IMR-90 (cell line): ENCODE results near the gene SAMM50. TPM values are rescaled to one million over a fixed set of nuclear protein-coding genes. Genes with fewer than 3 reads are reported as not detected.

Experiments
- ATAC-seq: fragments of 200-7000 bp; cut with Tn5 transposase; 2 replicates; pipeline ENCODE4 v1.9.1; 2020; ENCODE audit warnings: low read depth, mild to moderate bottlenecking, moderate library complexity
- BruUV-seq: library from RNA; stranded (reverse); fragments of 400-500 nt; replicated peaks from 2 replicates; lab custom pipeline; 2021; lab: Mats Ljungman, UMichigan
- CTCF ChIA-PET: fragments of 300-600 bp; formaldehyde crosslinking; extraction: SDS; loops from one replicate; lab custom pipeline; 2021; ENCODE audit warnings: antibody characterized with exemption; lab: Yijun Ruan, JAX
- POLR2A ChIA-PET: fragments of 300-600 bp; sonication (Branson Sonifier 250); formaldehyde crosslinking; loops from one replicate; lab custom pipeline; 2022; ENCODE audit warnings: antibody characterized with exemption; ENCODE audit not compliant: unreplicated experiment; lab: Charles Lee
- DNase-seq: peaks from one replicate; pipeline ENCODE4 v3.0.0; 2013
- H2AFZ ChIP-seq: replicated peaks from 2 replicates; pipeline ENCODE3; 2013; ENCODE audit warnings: low read length, mild to moderate bottlenecking; ENCODE audit not compliant: poor library complexity
- H2AK5ac ChIP-seq: 2 replicates; pipeline ENCODE4 v1.6.1; 2013; ENCODE audit warnings: low read depth, low read length, inconsistent platforms
- H2AK9ac ChIP-seq: replicated peaks from 2 replicates; pipeline ENCODE3; 2013; ENCODE audit warnings: mild to moderate bottlenecking, low read depth, low read length, moderate library complexity; ENCODE audit not compliant: poor library complexity
- H2BK120ac ChIP-seq: 2 replicates; pipeline ENCODE4 v1.6.1; 2013; ENCODE audit warnings: low read depth, low read length, inconsistent platforms
- H2BK15ac ChIP-seq: 3 replicates; pipeline ENCODE4 v1.6.1; 2013; ENCODE audit warnings: low read depth, low read length, inconsistent platforms
- H2BK20ac ChIP-seq: 2 replicates; pipeline ENCODE4 v1.6.1; 2013; ENCODE audit warnings: low read depth, mild to moderate bottlenecking, inconsistent platforms, low read length, moderate library complexity
- H2BK5ac ChIP-seq: 2 replicates; pipeline ENCODE4 v1.6.1; 2013; ENCODE audit warnings: mild to moderate bottlenecking, low read depth, low read length, inconsistent platforms; ENCODE audit not compliant: poor library complexity, severe bottlenecking
- H3K14ac ChIP-seq: replicated peaks from 2 replicates; pipeline ENCODE4 v1.6.1; 2013; ENCODE audit warnings: low read depth, low read length, inconsistent platforms
- H3K18ac ChIP-seq: 2 replicates; pipeline ENCODE4 v1.6.1; 2013; ENCODE audit warnings: low read depth, low read length, control low read depth
- H3K23ac ChIP-seq: 2 replicates; pipeline ENCODE4 v1.6.1; 2013; ENCODE audit warnings: low read depth, low read length, inconsistent platforms
- H3K27ac ChIP-seq: 2 replicates; pipeline ENCODE4 v1.5.1; 2013; ENCODE audit warnings: mild to moderate bottlenecking, control low read depth, low read length; ENCODE audit not compliant: insufficient read depth
- H3K27me3 ChIP-seq: 2 replicates; pipeline ENCODE4 v1.6.1; 2013; ENCODE audit warnings: low read length; ENCODE audit not compliant: control insufficient read depth, insufficient read depth
- H3K36me3 ChIP-seq: 2 replicates; pipeline ENCODE4 v1.6.1; 2013; ENCODE audit warnings: low read length, mixed read lengths; ENCODE audit not compliant: control insufficient read depth, insufficient read depth
- H3K4ac ChIP-seq: 2 replicates; pipeline ENCODE4 v1.6.1; 2013; ENCODE audit warnings: low read depth, low read length, inconsistent platforms
- H3K4me1 ChIP-seq: 2 replicates; pipeline ENCODE4 v1.6.1; 2013; ENCODE audit warnings: low read length, mixed read lengths; ENCODE audit not compliant: control insufficient read depth, insufficient read depth
- H3K4me2 ChIP-seq: 2 replicates; pipeline ENCODE4 v1.6.1; 2013; ENCODE audit warnings: low read depth, mild to moderate bottlenecking, control low read depth, low read length, moderate library complexity
- H3K4me3 ChIP-seq: 2 replicates; pipeline ENCODE4 v1.5.1; 2013; ENCODE audit warnings: low read depth, mild to moderate bottlenecking, control low read depth, low read length, moderate library complexity; ENCODE audit not compliant: insufficient read depth
- H3K56ac ChIP-seq: 2 replicates; pipeline ENCODE4 v1.6.1; 2013; ENCODE audit warnings: low read length, inconsistent platforms; ENCODE audit not compliant: insufficient read depth; ENCODE audit errors: extremely low read depth
- H3K79me1 ChIP-seq, 2 experiments: 2 replicates each; pipeline ENCODE4 v1.6.1; 2013; ENCODE audit warnings: low read length in 2 of 2, inconsistent platforms in 1 of 2, low read depth in 1 of 2
- H3K9ac ChIP-seq: 2 replicates; pipeline ENCODE4 v1.6.1; 2013; ENCODE audit warnings: low read depth, low read length, control low read depth
- H3K9me1 ChIP-seq: 2 replicates; pipeline ENCODE4 v1.6.1; 2013; ENCODE audit warnings: low read length, inconsistent platforms; ENCODE audit not compliant: insufficient read depth
- H3K9me3 ChIP-seq: 2 replicates; pipeline ENCODE4 v1.6.1; 2013; ENCODE audit warnings: low read length; ENCODE audit not compliant: control insufficient read depth, insufficient read depth
- H4K20me1 ChIP-seq: 2 replicates; pipeline ENCODE4 v1.6.1; 2013; ENCODE audit warnings: low read length, inconsistent platforms; ENCODE audit not compliant: insufficient read depth
- H4K5ac ChIP-seq: 2 replicates; pipeline ENCODE4 v1.6.1; 2013; ENCODE audit warnings: mild to moderate bottlenecking, low read depth, low read length, control low read depth
- H4K8ac ChIP-seq, 2 experiments: 2 replicates each; pipeline ENCODE4 v1.6.1; 2013; ENCODE audit warnings: low read depth in 2 of 2, low read length in 2 of 2, control low read depth in 1 of 2, inconsistent platforms in 1 of 2
- H4K91ac ChIP-seq: 2 replicates; pipeline ENCODE4 v1.6.1; 2013; ENCODE audit warnings: low read depth, low read length, inconsistent platforms; ENCODE audit not compliant: insufficient read depth
- BHLHE40 ChIP-seq: fragments of 150-350 bp; IDR thresholded peaks from 2 replicates; pipeline ENCODE4 v1.6.1; 2016; ENCODE audit warnings: mild to moderate bottlenecking, low read depth, low read length
- CHD1 ChIP-seq: IDR thresholded peaks from 2 replicates; pipeline ENCODE4 v1.6.1; 2012; ENCODE audit warnings: low read depth, low read length, improper control_type of control experiment
- CTCF ChIP-seq: conservative IDR thresholded peaks from 2 replicates; pipeline ENCODE4 v1.5.1; 2012; ENCODE audit warnings: mild to moderate bottlenecking, low read depth, low read length, improper control_type of control experiment
- ELK1 ChIP-seq: fragments of 150-350 bp; IDR thresholded peaks from 2 replicates; pipeline ENCODE4 v1.6.1; 2016; ENCODE audit warnings: low read depth, mild to moderate bottlenecking, low read length, moderate library complexity, borderline replicate concordance
- FOS ChIP-seq: fragments of 150-350 bp; IDR thresholded peaks from 2 replicates; pipeline ENCODE4 v1.6.1; 2016; ENCODE audit warnings: low read depth, low read length
- MAFK ChIP-seq: IDR thresholded peaks from 2 replicates; pipeline ENCODE4 v1.6.1; 2012; ENCODE audit warnings: low read depth, low read length, improper control_type of control experiment
- MXI1 ChIP-seq: IDR thresholded peaks from 2 replicates; pipeline ENCODE4 v1.6.1; 2012; ENCODE audit warnings: low read depth, mild to moderate bottlenecking, low read length, moderate library complexity, borderline replicate concordance
- NFE2L2 ChIP-seq: fragments of 150-350 bp; IDR thresholded peaks from 2 replicates; pipeline ENCODE4 v1.6.1; 2016; ENCODE audit warnings: low read depth, mild to moderate bottlenecking, low read length
- POLR2A ChIP-seq: IDR thresholded peaks from 2 replicates; pipeline ENCODE4 v1.6.1; 2012; ENCODE audit warnings: mild to moderate bottlenecking, low read depth, low read length
- RAD21 ChIP-seq: IDR thresholded peaks from 2 replicates; pipeline ENCODE4 v1.6.1; 2012; ENCODE audit warnings: low read length, improper control_type of control experiment
- RCOR1 ChIP-seq: IDR thresholded peaks from 2 replicates; pipeline ENCODE4 v1.6.1; 2012; ENCODE audit warnings: mild to moderate bottlenecking, low read length, improper control_type of control experiment; ENCODE audit not compliant: insufficient replicate concordance
- USF2 ChIP-seq: fragments of 150-350 bp; IDR thresholded peaks from 2 replicates; pipeline ENCODE4 v1.6.1; 2017; ENCODE audit warnings: mild to moderate bottlenecking, antibody characterized with exemption, low read length, low read depth
- WGBS, 2 experiments: methylation state at CpG; one replicate each; pipeline versions ENCODE4 v1.1.5 to v1.1.7; 2013; ENCODE audit warnings: missing lambda C conversion rate in 2 of 2; ENCODE audit not compliant: insufficient read length in 1 of 2; ENCODE audit errors: extremely low coverage in 2 of 2; 5-methylcytosine and 5-hydroxymethylcytosine counted together
- dilution Hi-C: fragments of 300-500 bp; cut with HindIII; formaldehyde crosslinking; loops from one replicate; pipeline ENCODE4 v1.14.3; 2018; ENCODE audit warnings: low sequenced_read_pairs; ENCODE audit not compliant: unreplicated experiment
- in situ Hi-C: fragments of 300-500 bp; cut with MboI; formaldehyde crosslinking; loops from 3 replicates; pipeline ENCODE4 v1.14.3; 2019; ENCODE audit warnings: low sequenced_read_pairs, inconsistent platforms, mixed read lengths
- intact Hi-C: fragments of 100-400 bp; cut with micrococcal nuclease; formaldehyde crosslinking; loops from 2 replicates; pipeline ENCODE4 v1.10.0; 2022
- polyA plus RNA-seq, 3 experiments: library from polyadenylated mRNA; depleted of rRNA; stranded (reverse); fragments of >200 nt; gene quantifications; 2 replicates each; pipeline ENCODE4 v1.2.3, GENCODE V29; 2012; ENCODE audit warnings: low replicate concordance in 1 of 3
- total RNA-seq: library from RNA; depleted of rRNA; stranded (reverse); fragments of >200 nt; gene quantifications from 2 replicates; pipeline ENCODE4 v1.2.3, GENCODE V29; 2012

SAMM50 gene
- total and polyA plus RNA-seq, 2 of the 4 experiments (the other 2 are of a cell fraction), result 40.6 to 43.7 TPM

- no peaks in the 10 kb centered on the region for H3K36me3 ChIP-seq
- H2BK20ac ChIP-seq, result no peak overlapping the region
- no peak overlapping the region for H2AK9ac ChIP-seq
- dilution Hi-C loops (no loop called here), in situ Hi-C loops (no loop called here), intact Hi-C loops (no loop called here)
- no peak overlapping the region for H3K27ac ChIP-seq
- WGBS, 2 experiments, result no CpG with 5 or more reads among the region's 5 CpGs
- no peak for DNase-seq
- BruUV-seq, result no TSS peak
- H3K79me1 ChIP-seq, result peaks cover 11 to 44% of the 10 kb centered on the region in 2 experiments
- no peak overlapping the region for H3K4ac ChIP-seq
- H4K91ac ChIP-seq, result no peak overlapping the region
- no peak overlapping the region for H4K5ac ChIP-seq
- H3K14ac ChIP-seq, result no peak overlapping the region
- POLR2A ChIA-PET, result no interaction called here
- no peak overlapping the region for H2AK5ac ChIP-seq
- no peak overlapping the region for H3K4me2 ChIP-seq
- no peak overlapping the region for H3K9ac ChIP-seq
- H4K8ac ChIP-seq, result no peak overlapping the region
- TF ChIP-seq RCOR1 (no peak), RAD21 (no peak), MXI1 (no peak), BHLHE40 (no peak), MAFK (no peak), POLR2A (no peak), ELK1 (no peak), FOS (no peak), NFE2L2 (no peak), USF2 (no peak), CTCF (no peak), CHD1 (no peak)
- no peak overlapping the region for H3K18ac ChIP-seq
- no peak overlapping the region for H2BK15ac ChIP-seq
- H2BK120ac ChIP-seq, result no peak overlapping the region
- no peak for ATAC-seq
- H3K56ac ChIP-seq, result no peak overlapping the region
- CTCF ChIA-PET, result no interaction called here
- H3K9me1 ChIP-seq, result peaks cover 25% of the 10 kb centered on the region
- H3K4me3 ChIP-seq, result no peak overlapping the region
- H3K9me3 ChIP-seq, result no peaks in the 10 kb centered on the region
- no peaks in the 10 kb centered on the region for H3K27me3 ChIP-seq
- no peak overlapping the region for H2BK5ac ChIP-seq
- H2AFZ ChIP-seq, result no peak overlapping the region
- H4K20me1 ChIP-seq, result 0 out of 2 replicates have a peak, but pooled peaks cover 4% of the 10 kb centered on the region
- peaks cover 17% of the 10 kb centered on the region for H3K4me1 ChIP-seq
- no peak overlapping the region for H3K23ac ChIP-seq
Measured at GRCh38 chr22:44019846-44020245, 64.6 kb downstream of the SAMM50 start.
